HG02884 (cell line): ENCODE data around the gene TMX3.

Experiments
- ATAC-seq: cut with Tn5 transposase; IDR thresholded peaks from one replicate; pipeline ENCODE4 v1.9.1; 2021; ENCODE audit warnings: mild to moderate bottlenecking, moderate library complexity; ENCODE audit not compliant: unreplicated experiment

The TMX3 gene

GRCh38 chr18:68713796-68714195, 1.1 kb downstream of the TMX3 start:
- ATAC-seq: no peak

GRCh38 chr18:68713131-68713530, 1.8 kb downstream of the TMX3 start:
- no peak for ATAC-seq

- no peak for ATAC-seq
Measured at GRCh38 chr18:68707646-68708045, 7.3 kb downstream of the TMX3 start.

GRCh38 chr18:68705119-68705518, 9.8 kb downstream of the TMX3 start:
- ATAC-seq: no peak

- ATAC-seq: no peak
Measured at GRCh38 chr18:68703326-68703725, 11.6 kb downstream of the TMX3 start.

GRCh38 chr18:68701353-68701752, 13.6 kb downstream of the TMX3 start:
- no peak for ATAC-seq

GRCh38 chr18:68699043-68699442, 15.9 kb downstream of the TMX3 start:
- ATAC-seq: no peak

GRCh38 chr18:68696937-68697336, 18.0 kb downstream of the TMX3 start:
- no peak for ATAC-seq

- no peak for ATAC-seq
Measured at GRCh38 chr18:68694316-68694715, 20.6 kb downstream of the TMX3 start.

GRCh38 chr18:68693091-68693815, 21.7 kb downstream of the TMX3 start:
- ATAC-seq: no peak

GRCh38 chr18:68679528-68679927, 35.4 kb downstream of the TMX3 start:
- no peak for ATAC-seq

GRCh38 chr18:68676913-68677312, 38.0 kb downstream of the TMX3 start:
- ATAC-seq: peak; percentile 85

GRCh38 chr18:68667121-68667520, 47.8 kb downstream of the TMX3 start:
- no peak for ATAC-seq

GRCh38 chr18:68666381-68666780, 48.5 kb downstream of the TMX3 start:
- no peak for ATAC-seq

- ATAC-seq: no peak
Measured at GRCh38 chr18:68665628-68666027, 49.3 kb downstream of the TMX3 start.

GRCh38 chr18:68662754-68663153, 52.2 kb downstream of the TMX3 start:
- no peak for ATAC-seq

GRCh38 chr18:68660354-68661183, 54.3 kb downstream of the TMX3 start:
- ATAC-seq: no peak

GRCh38 chr18:68648191-68648590, 66.7 kb downstream of the TMX3 start:
- ATAC-seq: no peak

- no peak for ATAC-seq
Measured at GRCh38 chr18:68642003-68642402, 72.9 kb downstream of the TMX3 start.

GRCh38 chr18:68640861-68641260, 74.0 kb downstream of the TMX3 start:
- no peak for ATAC-seq

- ATAC-seq: no peak
Measured at GRCh38 chr18:68638613-68639012, 76.3 kb downstream of the TMX3 start.

GRCh38 chr18:68627812-68628211, 87.1 kb downstream of the TMX3 start:
- no peak for ATAC-seq
